Esophagus mucosa (tissue), 1 donor: ENCODE results near the gene LEMD1. TPM values are rescaled to one million over a fixed set of nuclear protein-coding genes. Genes with fewer than 3 reads are reported as not detected.

Source experiments
- ATAC-seq: fragments of 200-7000 bp; cut with Tn5 transposase; one replicate; pipeline ENCODE4 v1.9.1; 2020
- total RNA-seq: library from RNA; stranded (reverse); gene quantifications from one replicate; pipeline ENCODE4 v1.2.4, GENCODE V29; 2023
- donor health status: DM: yes; HTN: yes; CAD: no.

LEMD1 gene
- 6.1 TPM for total RNA-seq

- no peak for ATAC-seq
Measured at GRCh38 chr1:205421798-205422197, at the start of gene LEMD1. TSS of gene LEMD1 (minus strand) at chr1:205422056. CDS start at chr1:205420536, 1,520 bp downstream.

- no peak for ATAC-seq
Measured at GRCh38 chr1:205470131-205470530, 48.3 kb upstream of the LEMD1 start.

- ATAC-seq: no peak
Measured at GRCh38 chr1:205466595-205467220, 44.9 kb upstream of the LEMD1 start.

- ATAC-seq: no peak
Measured at GRCh38 chr1:205465392-205465791, 43.5 kb upstream of the LEMD1 start.

GRCh38 chr1:205458777-205459566 lies 37.1 kb upstream of the LEMD1 start:
- ATAC-seq: peak; percentile 64

DNA sequence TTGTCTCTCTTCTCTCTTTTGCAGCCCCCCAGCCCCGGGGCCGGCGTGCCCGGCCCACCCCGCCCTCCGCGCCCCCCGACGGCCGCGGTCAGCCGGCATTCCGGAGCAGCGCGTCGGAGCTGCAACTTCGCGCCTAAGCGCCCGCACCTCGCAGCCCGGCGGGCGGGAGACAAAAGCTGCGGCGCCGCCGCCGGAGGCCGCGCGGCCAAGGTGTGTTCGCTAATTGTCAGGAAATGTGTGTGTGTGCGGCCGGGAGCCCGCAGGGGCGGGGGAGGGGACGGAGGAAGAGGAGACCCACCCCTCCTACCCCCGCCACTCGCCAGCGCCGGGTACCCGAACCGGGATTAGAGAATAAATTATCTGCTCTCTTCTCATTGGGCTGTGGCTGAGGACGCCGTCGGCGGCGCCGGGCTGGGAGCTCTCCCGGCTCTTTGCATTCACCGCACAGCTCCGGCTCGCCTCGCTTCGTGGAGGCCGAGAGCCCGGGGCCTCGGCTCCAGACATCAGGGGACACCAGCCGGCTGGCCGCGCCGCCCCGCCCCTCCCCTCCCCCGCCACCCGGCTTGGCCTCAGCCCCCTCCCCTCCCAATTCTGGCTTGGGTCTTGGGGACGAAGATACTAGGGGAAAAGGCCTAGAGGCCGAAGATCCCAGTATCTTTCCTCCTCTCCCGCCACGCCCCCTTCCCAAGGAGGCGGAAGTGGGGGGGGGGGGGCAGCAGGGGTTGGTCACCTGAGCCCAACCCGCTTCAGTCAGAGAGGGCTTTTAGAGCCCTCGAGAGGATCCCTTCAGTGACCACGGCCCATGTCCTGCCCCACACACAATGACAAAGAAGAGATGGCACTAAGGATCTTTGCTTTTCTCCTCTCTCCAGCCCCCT lies 35.3 kb upstream of the LEMD1 start:
- ATAC-seq: no peak

GRCh38 chr1:205456383-205456867 lies 34.6 kb upstream of the LEMD1 start:
- peak; percentile 12 for ATAC-seq

- ATAC-seq: no peak
Measured at GRCh38 chr1:205455581-205456382, 33.9 kb upstream of the LEMD1 start, which contains the start of gene BLACAT1. TSS of gene BLACAT1 (minus strand) at chr1:205456045.

DNA sequence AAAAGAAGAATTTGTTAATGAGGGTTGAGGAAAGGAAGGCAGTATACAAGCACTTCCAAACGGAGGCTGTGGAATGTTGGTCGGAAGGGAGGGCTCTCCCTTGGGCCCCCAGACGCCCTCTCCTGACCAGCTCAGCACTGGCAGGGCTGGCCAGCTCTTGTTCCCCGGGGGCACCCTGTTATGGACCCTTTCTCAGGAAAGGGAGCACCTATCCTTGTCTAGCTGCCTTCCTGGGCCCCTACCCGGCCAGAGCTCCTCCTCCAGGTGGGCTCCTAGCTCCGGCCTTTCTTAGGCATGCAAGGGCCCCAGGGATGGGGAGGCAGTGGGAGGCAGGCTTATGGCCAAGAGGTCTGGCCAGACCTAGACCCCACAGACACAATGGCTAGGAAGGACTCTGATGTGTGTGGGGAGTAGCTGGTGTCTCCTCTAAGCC lies 33.1 kb upstream of the LEMD1 start:
- no peak for ATAC-seq

- no peak for ATAC-seq
Measured at GRCh38 chr1:205453466-205453865, 31.6 kb upstream of the LEMD1 start.

- no peak for ATAC-seq
Measured at GRCh38 chr1:205452933-205453332, 31.1 kb upstream of the LEMD1 start.

- ATAC-seq: no peak
Measured at GRCh38 chr1:205452364-205452763, 30.5 kb upstream of the LEMD1 start.

DNA sequence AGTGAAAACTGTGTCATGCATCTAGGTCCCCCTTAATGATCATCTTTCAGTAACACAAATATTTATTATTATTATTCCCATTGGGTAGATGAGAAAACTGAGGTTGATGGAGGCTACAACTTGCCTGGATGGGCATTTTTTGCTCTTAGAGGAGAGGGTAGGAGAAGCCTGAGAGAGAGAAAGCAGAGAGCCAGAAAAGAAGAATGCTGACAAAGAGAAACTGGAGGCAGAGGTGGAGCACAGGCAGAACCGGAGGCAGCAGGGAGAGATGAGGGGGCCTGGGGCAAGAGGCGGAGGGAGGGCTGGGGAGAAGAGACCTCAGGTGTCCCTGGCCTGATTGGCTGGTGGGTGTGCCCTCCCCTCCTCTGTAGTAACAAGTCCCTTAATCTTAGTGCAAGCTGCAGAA lies 29.9 kb upstream of the LEMD1 start:
- ATAC-seq: no peak

DNA sequence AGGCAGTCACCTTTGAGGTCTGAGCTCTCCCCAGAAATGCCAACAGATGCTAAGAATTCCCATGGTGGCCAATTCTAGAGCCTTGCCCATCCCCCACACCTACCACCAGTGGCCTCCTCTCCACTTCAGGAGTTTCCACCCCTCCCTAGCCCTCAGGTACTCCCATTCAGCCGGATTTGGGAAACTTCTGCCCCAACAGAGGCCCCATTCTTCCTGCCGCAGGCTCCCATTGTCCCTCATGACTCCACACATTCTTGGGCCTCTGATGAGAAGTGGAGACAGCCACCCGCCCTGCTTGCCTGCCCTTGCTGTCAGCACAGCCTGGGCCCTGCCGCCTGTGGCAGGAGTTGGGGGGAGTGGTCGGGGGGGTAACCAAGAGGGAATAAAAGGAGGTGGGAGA lies 29.3 kb upstream of the LEMD1 start:
- no peak for ATAC-seq

GRCh38 chr1:205450448-205450847 lies 28.6 kb upstream of the LEMD1 start:
- ATAC-seq: no peak

- peak; percentile 91 for ATAC-seq
Measured at GRCh38 chr1:205449750-205450443, 28.0 kb upstream of the LEMD1 start.

DNA sequence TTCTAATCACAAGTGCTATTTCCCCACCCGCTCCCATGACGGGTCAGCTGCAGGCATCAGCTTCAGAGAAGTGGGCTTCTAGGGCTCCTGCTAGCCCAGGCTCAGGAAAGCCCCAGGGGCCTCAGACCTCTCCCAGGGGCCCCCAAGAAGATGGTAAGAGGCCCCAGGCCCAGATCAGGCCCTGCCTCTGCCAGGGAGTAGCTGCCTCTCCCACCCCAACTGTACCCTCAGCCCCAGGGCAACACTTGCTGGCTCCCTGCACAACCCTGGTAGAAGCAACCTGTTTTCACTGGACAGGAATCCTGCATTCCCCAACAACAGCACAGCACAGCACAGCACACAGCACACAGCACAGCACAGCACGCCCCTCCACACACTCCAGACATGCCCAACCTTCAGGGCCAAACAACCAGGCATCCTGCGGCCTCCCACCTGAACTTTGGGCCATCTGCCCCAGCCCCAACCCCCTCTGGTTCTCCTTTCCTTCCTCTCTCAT lies 27.4 kb upstream of the LEMD1 start:
- peak; percentile 7 for ATAC-seq

- peak; percentile 34 for ATAC-seq
Measured at GRCh38 chr1:205448540-205449253, 26.8 kb upstream of the LEMD1 start.

DNA sequence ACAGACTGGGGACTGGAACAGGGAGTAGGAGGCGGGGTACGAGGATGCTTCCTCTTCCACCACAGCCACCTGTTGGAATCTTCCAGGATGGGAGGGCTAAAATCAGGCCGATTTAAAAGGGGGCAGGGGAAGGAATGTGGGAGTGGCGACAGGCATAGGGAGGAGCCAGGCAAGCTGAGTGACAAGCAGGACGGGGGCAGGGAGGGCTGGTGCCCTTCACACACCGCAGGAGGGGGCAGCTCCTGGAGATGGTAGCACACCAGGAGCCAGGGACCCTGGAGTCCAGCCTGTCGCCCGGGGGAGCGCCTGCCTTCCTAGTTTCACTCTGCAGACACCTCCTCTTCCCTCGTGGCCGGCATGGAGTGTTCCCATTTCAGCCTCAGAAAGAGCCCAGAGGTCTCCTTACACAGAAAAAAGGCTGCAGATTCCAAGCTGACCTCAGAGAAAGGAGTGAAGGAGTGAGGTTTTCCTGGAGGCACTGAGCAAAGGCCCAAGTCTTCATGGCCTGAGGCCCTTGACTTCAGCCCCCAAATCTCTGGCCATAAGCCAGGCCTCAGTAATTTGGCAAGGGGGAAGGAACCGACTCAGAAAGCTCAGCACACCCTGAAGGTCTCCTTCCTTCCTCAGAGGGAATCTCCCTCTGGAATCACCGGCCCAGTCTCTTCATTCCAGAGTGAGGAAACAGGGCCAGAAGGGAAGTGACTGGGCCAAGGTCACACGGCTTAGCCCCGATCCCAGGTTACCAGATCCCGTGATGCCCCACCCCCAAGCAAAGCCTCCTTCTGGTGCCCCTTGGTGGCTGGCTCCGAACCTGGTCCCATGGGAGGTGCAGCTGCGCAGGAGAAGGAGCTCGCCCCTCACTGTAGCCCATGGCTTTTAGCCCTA lies 25.8 kb upstream of the LEMD1 start:
- ATAC-seq: no peak
